NCI-H128 (cell line): Measurements from ENCODE around the gene MRPL36.
"Not testable (repeated sequence)": the region's sequence is repeated elsewhere in the genome, so short reads cannot be mapped to it uniquely, and the experiment has no call there.

ENCODE experiments used
- DNase-seq: peaks from one replicate; lab custom pipeline; 2025; ENCODE audit not compliant: unreplicated experiment; lab: John Stamatoyannopoulos, UW

The MRPL36 gene

GRCh38 chr5:1797103-1797800 lies 2.4 kb downstream of the MRPL36 start:
- DNase-seq: no peak

GRCh38 chr5:1796371-1797102 lies 3.1 kb downstream of the MRPL36 start:
- no peak for DNase-seq

DNA sequence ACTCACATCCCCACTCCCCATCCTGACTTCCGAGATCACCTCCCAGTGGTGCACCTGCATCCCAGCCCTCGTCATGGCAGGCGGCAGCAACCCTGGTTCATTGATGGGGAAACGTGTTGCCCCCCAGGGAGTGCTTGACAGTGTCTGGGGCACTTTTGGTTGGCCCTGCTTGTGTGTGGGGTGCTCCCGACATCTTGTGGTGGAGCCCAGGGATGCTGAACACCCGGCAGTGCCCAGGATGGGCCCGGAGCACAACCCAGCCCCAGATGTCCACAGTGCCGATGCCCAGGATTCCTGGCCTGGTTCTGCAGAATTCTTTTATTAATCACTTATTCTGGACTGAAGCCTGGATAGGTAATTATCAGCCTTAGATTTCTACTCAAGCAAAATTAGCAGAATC lies 3.7 kb downstream of the MRPL36 start:
- DNase-seq: no peak

- DNase-seq: no peak
Measured at GRCh38 chr5:1795506-1795905, 4.1 kb downstream of the MRPL36 start.

GRCh38 chr5:1794901-1795290 lies 4.7 kb downstream of the MRPL36 start:
- DNase-seq: no peak

- DNase-seq: no peak
Measured at GRCh38 chr5:1793966-1794900, 5.4 kb downstream of the MRPL36 start.

DNA sequence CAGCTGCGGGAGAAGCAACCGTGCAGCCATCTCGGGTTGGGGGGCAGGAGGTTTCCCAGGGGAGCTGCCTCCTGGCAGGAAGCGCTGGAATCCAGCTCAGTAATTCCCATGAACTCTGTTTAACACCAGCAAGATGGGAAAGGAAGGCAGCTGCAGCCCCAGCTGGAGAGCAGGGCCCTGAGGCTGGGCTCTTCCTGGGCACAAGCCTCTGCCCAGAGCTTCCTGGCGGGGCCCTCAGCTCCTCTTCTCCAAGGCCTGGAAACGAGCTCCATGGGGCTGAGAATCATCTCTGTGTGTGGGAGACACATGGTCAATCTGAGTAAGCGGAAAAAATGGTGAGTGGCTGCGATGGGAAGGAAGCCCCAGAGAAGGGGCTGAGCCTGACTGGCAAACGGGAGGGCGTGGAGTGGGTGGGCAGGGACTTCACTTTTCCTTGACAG lies 6.3 kb downstream of the MRPL36 start:
- no peak for DNase-seq

DNA sequence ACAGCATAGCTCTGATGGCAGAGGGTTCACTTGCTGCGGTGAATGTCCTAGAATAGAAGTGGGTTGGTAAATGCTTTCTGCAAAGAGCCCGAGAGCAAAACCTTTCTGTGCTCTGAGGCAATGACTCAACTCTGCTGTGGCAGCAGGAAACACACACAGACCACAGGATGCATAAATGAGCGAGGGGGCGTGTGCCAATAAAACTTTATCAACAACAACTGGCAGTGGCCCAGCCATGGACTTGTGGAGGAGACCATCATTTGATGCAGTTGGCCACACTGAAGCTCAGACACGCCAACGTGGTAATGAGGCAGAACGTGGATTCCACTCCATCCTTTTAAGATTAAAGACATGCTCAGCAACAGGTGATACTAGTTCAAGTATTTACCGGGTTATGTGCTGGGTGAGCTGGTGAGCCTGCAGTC lies 6.8 kb downstream of the MRPL36 start:
- DNase-seq: no peak

DNA sequence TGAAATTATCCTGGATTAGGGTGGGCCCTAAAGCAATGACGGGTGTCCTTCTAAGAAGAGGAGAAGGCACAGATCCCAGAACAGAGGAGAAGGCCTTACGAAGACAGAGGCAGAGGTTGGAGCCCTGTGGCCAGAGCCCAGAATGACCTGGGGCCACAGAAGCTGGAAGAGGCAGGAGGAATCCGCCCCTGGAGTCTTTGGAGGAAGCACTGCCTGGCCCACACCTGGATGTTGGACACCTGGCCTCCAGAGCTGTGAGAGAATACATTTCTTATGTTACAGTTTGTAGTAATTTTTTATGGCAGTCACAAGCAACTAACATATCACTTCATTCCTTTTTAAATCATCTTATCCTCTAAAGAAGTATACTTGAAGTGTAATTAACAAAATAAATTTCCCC lies 8.5 kb downstream of the MRPL36 start:
- no peak for DNase-seq

- no peak for DNase-seq
Measured at GRCh38 chr5:1789834-1790471, 9.7 kb downstream of the MRPL36 start.

- DNase-seq: not testable (repeated sequence)
Measured at GRCh38 chr5:1789438-1789833, 10.2 kb downstream of the MRPL36 start.

- DNase-seq: no peak
Measured at GRCh38 chr5:1788828-1789227, 10.8 kb downstream of the MRPL36 start.

GRCh38 chr5:1788200-1788599 lies 11.4 kb downstream of the MRPL36 start:
- DNase-seq: no peak

DNA sequence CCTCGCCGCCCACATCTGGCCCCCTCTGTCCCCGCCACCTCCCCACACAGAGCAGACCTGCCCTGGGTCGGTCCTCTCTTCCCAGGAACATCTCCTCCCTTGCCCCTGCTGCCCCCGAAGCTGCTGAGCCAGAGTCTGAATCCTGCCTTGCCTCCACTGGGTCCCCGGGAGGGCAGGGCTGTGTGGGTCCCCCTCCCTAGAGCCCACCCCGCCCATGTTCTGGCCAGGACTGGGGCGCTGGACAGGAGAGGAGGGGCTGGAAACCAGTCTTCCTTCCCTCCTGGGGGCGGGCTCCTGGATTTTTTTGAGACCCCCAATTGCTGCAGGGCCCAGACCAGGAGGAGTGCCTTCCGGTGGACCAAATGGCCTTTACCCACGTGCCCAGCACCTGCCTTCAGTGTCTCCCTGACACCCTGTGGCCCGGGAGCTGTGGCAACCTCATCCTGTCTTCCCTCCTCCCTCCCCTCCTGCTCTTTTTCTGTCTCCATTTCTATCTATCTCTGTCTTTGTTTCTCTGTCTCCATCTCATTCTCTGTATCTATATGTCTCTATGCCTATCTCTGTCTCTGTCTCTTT lies 12.1 kb downstream of the MRPL36 start:
- DNase-seq: no peak

- DNase-seq: no peak
Measured at GRCh38 chr5:1786621-1787471, 12.8 kb downstream of the MRPL36 start.

DNA sequence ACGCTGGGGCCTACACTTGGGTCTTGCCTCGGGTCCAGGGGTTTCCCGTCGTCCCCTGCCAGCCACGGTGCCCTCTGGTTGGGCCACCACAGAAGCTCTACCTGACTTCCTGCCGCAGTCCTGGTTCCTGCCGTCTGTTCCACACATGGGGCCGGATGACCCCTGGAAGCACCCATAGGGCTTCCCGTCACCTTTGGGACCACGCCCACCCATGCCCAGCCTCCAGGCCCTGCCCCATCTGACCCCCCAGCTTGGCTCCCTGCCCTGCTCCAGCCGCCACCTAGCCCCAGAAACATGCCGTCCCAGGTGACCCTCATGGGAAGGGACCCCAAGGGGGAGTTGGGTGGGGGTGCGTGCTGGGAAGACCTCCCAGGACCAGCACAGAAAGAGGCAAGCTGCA lies 13.7 kb downstream of the MRPL36 start:
- no peak for DNase-seq

GRCh38 chr5:1785062-1785461 lies 14.6 kb downstream of the MRPL36 start:
- DNase-seq: no peak

DNA sequence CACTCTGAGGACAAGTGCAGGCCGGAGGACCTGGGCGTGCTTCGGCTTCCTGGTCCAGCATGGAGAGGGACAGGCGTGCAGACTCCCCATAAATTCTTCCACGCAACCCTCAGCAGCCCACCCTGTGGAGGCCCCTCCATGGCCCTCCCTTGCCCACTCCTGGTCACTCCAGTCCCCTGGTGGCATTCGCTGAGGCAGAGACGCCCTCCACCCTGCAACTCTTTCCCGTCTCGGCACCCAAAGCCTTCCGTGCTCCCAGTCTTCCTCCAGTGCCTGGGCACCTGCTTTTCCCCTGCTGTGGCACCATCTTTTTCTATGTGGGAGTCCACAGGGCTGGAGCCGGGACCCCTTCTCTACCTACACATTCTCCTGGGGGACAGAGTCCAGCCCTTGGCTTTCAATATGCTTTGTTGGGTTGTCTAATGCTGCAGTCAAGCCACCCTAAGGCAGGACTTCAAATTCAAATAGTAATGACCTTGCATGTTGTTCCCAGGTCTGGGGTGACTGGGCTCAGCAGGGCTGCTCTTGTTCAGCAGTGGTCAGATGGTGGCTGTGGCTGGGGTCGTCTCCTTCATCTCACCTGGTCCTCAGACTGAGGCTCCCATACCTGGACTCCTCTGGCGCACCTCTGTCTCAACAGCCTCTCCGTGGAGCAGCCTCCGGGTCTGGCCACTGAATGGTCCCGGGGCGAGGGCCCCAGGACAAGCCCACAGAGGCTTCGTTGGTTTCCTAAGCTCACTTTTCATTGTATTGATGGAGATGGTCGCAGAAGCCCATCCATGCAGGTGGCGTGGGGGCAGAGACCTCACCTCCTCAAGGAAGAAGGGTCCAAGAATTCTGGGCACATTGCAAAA lies 15.2 kb downstream of the MRPL36 start:
- DNase-seq: no peak

DNA sequence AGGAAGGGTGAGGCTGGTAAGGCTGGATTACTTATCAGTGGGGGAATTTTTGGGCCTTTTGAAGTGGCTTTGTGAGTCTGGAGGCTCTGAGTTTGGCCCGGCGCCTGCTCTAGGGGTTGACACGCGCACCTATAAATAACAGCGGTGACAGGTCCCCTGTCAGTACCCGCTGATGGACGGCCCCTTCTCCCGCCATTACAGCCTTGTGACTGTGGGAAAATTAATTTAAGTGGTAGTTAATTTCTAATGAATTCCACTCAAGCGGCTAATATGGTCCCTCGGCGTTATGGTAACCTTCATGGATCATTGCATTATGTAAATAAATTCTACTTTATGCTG lies 16.5 kb downstream of the MRPL36 start:
- no peak for DNase-seq
